PC-3 (cell line): Measurements from ENCODE around the gene METTL26.

Experiments used
- CTCF ChIP-seq: fragments of 300-600 bp; sonication (generic); conservative IDR thresholded peaks from 2 replicates; pipeline ENCODE4 v1.5.1; 2017; ENCODE audit warnings: antibody characterized with exemption, low read depth, mild to moderate bottlenecking, low read length
- EZH2 ChIP-seq: fragments of 300-600 bp; sonication (generic); IDR thresholded peaks from one replicate; pipeline ENCODE4 v1.6.1; 2017; ENCODE audit warnings: antibody characterized with exemption, mild to moderate bottlenecking, low read length; ENCODE audit not compliant: unreplicated experiment

GRCh38 chr16:680967-681745 is 45.1 kb upstream of the METTL26 start:
- no peak for TF ChIP-seq EZH2
- peak; percentile 19; the same call in 1 of the 2 replicates for TF ChIP-seq CTCF
